Measurements from ENCODE around the gene TMTC3.
A peak's percentile ranks its signal among the peaks of the same experiment; 100 is the strongest.
"Not testable (repeated sequence)": the region's sequence is repeated elsewhere in the genome, so short reads cannot be mapped to it uniquely, and the experiment has no call there.

Gene TMTC3

DNA sequence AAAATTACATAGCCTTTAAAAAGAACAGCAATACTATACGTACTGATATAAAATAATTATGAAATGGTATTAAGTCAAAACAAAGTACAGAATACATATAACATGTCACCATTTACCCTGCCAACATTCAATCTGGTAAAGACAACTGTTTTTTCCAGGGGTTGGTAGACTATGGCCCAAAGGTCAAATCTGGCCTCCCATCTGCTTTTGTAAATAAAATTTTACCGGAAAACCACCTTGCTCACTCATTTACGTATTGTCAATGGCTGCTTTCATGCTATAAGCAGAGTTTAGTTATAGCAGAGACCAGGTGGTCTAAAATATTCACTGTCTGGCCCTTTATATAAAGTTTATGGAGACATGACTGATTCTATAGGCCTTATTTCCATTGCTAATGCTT, 14.3 kb upstream of the TMTC3 start:
- Histone ChIP-seq H3K36me3 (ENCODE audit: insufficient read depth, low read length) (peaks cover 20% of the 10 kb centered on the region), H3K9ac (ENCODE audit: insufficient read length) (no peak overlapping the region), H3K27ac (no peak overlapping the region), H3K9me3 (ENCODE audit: low read depth, low read length) (no peaks in the 10 kb centered on the region), H3K4me3 (no peak overlapping the region)
- TF ChIP-seq EZH2 (IDR thresholded peaks at IDR 0.05) (no peak), FOXP2 (optimal IDR thresholded peaks at IDR 0.05; ENCODE audit: control extremely low read depth, extremely low read length, insufficient read depth) (no peak), POLR2AphosphoS5 (IDR thresholded peaks at IDR 0.05; ENCODE audit: borderline replicate concordance, low read depth, low read length) (no peak)
- no peak for DNase-seq (ENCODE audit: low read depth, low spot score)

GRCh38 chr12:88132392-88132791, 9.7 kb upstream of the TMTC3 start:
- Histone ChIP-seq H3K4me3 (no peak overlapping the region), H3K27ac (peak overlapping the region; percentile 14; the same call in 1 of the 2 replicates), H3K36me3 (ENCODE audit: insufficient read depth, low read length) (peaks cover 28% of the 10 kb centered on the region), H3K9ac (ENCODE audit: insufficient read length) (no peak overlapping the region), H3K9me3 (ENCODE audit: low read depth, low read length) (no peaks in the 10 kb centered on the region)
- no peak for DNase-seq (ENCODE audit: low read depth, low spot score)
- no peak for TF ChIP-seq FOXP2 (optimal IDR thresholded peaks at IDR 0.05; ENCODE audit: control extremely low read depth, extremely low read length, insufficient read depth)
- TF ChIP-seq EZH2 (IDR thresholded peaks at IDR 0.05) = no peak
- TF ChIP-seq POLR2AphosphoS5 (IDR thresholded peaks at IDR 0.05; ENCODE audit: borderline replicate concordance, low read depth, low read length) = no peak

DNA sequence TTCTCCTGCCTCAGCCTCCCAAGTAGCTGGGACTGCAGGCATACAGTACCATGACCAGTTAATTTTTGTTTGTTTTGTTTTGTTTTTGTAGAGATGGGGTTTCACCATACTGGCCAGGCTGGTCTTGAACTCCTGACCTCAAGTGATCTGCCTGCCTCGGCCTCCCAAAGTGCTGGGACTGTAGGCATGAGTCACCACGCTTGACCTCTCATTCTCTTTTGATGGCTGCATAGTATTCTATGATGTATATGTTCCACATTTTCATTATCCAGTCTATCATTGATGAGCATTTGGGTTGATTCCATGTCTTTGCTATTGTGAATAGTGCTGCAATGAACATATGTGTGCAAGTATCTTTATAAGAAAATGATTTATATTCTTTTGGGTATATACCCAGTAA, 8.9 kb upstream of the TMTC3 start:
- H3K36me3 ChIP-seq (ENCODE audit: insufficient read depth, low read length) = peaks cover 25% of the 10 kb centered on the region
- not testable (repeated sequence) for H3K27ac ChIP-seq; H3K4me3 ChIP-seq; H3K9me3 ChIP-seq (ENCODE audit: low read depth, low read length); H3K9ac ChIP-seq (ENCODE audit: insufficient read length); DNase-seq (ENCODE audit: low read depth, low spot score)

DNA sequence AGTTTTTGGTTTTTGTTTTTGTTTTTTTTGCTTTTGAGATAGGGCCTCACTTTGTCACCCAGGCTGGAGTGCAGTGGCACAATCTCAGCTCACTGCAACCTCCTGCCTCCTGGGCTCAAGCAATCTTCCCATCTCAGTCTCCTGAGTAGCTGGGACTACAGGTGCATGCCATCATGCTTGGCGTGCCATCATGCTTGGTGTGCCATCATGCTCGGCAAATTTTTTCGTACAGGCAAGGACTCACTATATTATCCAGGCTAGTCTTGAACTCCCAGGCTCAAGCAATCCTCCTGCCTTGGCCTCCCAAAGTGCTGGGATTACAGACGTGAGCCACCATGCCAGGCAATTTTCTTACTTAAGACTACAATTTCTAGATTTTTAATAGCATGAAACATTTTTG, 2.4 kb upstream of the TMTC3 start:
- H3K36me3 ChIP-seq (ENCODE audit: insufficient read depth, low read length) = peaks cover 13% of the 10 kb centered on the region

DNA sequence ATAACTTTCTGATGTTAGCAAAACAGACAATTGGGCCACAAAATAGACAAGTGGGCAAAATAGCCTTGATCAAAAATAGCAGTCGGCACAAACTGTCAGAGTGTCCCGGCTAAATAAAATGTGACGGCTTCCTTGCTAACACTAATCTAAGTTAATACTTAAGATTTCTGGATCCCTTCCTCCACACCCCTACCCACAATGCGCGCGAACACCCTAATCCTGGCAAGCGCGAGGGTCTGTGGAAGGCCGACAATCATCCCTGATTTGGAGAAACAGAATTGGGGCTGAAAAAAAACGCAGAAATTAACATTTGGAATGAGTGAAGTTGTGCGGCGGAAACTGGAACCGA, 708 bp upstream of the TMTC3 start:
- no peak for DNase-seq (ENCODE audit: low read depth, low spot score)
- peak overlapping the region; percentile 77 for H3K9ac ChIP-seq (ENCODE audit: insufficient read length)
- TF ChIP-seq POLR2AphosphoS5 (IDR thresholded peaks at IDR 0.05; ENCODE audit: borderline replicate concordance, low read depth, low read length) (no peak), FOXP2 (optimal IDR thresholded peaks at IDR 0.05; ENCODE audit: control extremely low read depth, extremely low read length, insufficient read depth) (no peak)
- no peaks in the 10 kb centered on the region for H3K9me3 ChIP-seq (ENCODE audit: low read depth, low read length)
- no peak overlapping the region for H3K27ac ChIP-seq
- peaks cover 8% of the 10 kb centered on the region; the same call in 1 of the 2 replicates for H3K36me3 ChIP-seq (ENCODE audit: insufficient read depth, low read length)
- peak overlapping the region; percentile 79 for H3K4me3 ChIP-seq

More for the DNA sequence above, 2.4 kb upstream of the TMTC3 start:
- H3K9me3 ChIP-seq (ENCODE audit: low read depth, low read length); H3K4me3 ChIP-seq; DNase-seq (ENCODE audit: low read depth, low spot score); H3K27ac ChIP-seq; H3K9ac ChIP-seq (ENCODE audit: insufficient read length): not testable (repeated sequence)

- peak overlapping the region; percentile 82 for H3K9ac ChIP-seq (ENCODE audit: insufficient read length)
- peak overlapping the region; percentile 79 for H3K4me3 ChIP-seq
- H3K36me3 ChIP-seq (ENCODE audit: insufficient read depth, low read length) = peaks cover 8% of the 10 kb centered on the region; the same call in 1 of the 2 replicates
- H3K9me3 ChIP-seq (ENCODE audit: low read depth, low read length) = no peaks in the 10 kb centered on the region
- DNase-seq (ENCODE audit: low read depth, low spot score) = no peak
- no peak overlapping the region for H3K27ac ChIP-seq
- TF ChIP-seq FOXP2 (optimal IDR thresholded peaks at IDR 0.05; ENCODE audit: control extremely low read depth, extremely low read length, insufficient read depth) = no peak
Observed at GRCh38 chr12:88142610-88142991, 494 bp downstream of the TMTC3 start.

DNA sequence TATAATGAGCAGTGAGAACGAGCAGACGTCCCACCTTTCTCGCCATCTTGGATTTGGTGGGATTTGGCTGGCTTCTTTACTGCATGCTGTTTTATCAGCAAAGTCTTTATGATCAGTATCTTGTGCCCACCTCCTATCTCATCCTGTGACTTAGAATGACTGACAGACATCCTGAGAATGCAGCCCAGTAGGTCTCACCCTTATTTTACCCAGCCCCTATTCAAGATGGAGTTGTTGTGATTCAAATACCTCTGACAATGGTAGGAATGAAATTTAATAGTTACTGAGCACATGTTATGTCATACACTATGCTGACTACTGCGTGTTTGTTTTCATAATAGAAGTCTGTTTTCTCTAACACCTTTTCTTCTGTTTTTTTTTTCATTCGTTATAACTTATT, 1.9 kb downstream of the TMTC3 start:
- Histone ChIP-seq H3K27ac (no peak overlapping the region), H3K9me3 (ENCODE audit: low read depth, low read length) (no peaks in the 10 kb centered on the region), H3K4me3 (no peak overlapping the region), H3K36me3 (ENCODE audit: insufficient read depth, low read length) (0 out of 2 replicates have a peak, but pooled peaks cover 4% of the 10 kb centered on the region), H3K9ac (ENCODE audit: insufficient read length) (no peak overlapping the region)
- TF ChIP-seq EZH2 (IDR thresholded peaks at IDR 0.05) (no peak), POLR2AphosphoS5 (IDR thresholded peaks at IDR 0.05; ENCODE audit: borderline replicate concordance, low read depth, low read length) (no peak)
- no peak for DNase-seq (ENCODE audit: low read depth, low spot score)

GRCh38 chr12:88144546-88145468, 2.7 kb downstream of the TMTC3 start:
- no peaks in the 10 kb centered on the region for H3K9me3 ChIP-seq (ENCODE audit: low read depth, low read length)
- TF ChIP-seq POLR2AphosphoS5 (IDR thresholded peaks at IDR 0.05; ENCODE audit: borderline replicate concordance, low read depth, low read length) = no peak
- H3K27ac ChIP-seq = no peak overlapping the region
- H3K36me3 ChIP-seq (ENCODE audit: insufficient read depth, low read length) = 0 out of 2 replicates have a peak, but pooled peaks cover 4% of the 10 kb centered on the region
- no peak overlapping the region for H3K4me3 ChIP-seq
- DNase-seq (ENCODE audit: low read depth, low spot score) = no peak
- no peak overlapping the region for H3K9ac ChIP-seq (ENCODE audit: insufficient read length)

Data from SK-N-MC (cell line).